Stimulated activated CD8-positive, alpha-beta memory T cell treated with anti-CD3 and anti-CD28 coated beads, Interleukin-12 subunit alpha, Interleukin-12 subunit beta, amount 100 ng/mL, for 1 hour (primary cell): ENCODE data around the gene MAML3.

Source experiments
- DNase-seq: peaks from one replicate; pipeline ENCODE4 v3.0.0-alpha.2; 2020; ENCODE audit warnings: low read depth

The MAML3 gene

GRCh38 chr4:140153718-140154571 lies at the start of gene MAML3:
TSS of gene MAML3 (minus strand) at chr4:140154184. CDS start at chr4:140153327, 857 bp downstream.
- DNase-seq, result peak; percentile 61

- no peak for DNase-seq
Observed at GRCh38 chr4:140198942-140199341, 45.0 kb upstream of the MAML3 start.

- DNase-seq, result no peak
Observed at GRCh38 chr4:140195806-140196205, 41.8 kb upstream of the MAML3 start.

GRCh38 chr4:140189805-140190204 lies 35.8 kb upstream of the MAML3 start:
- no peak for DNase-seq

GRCh38 chr4:140188975-140189374 lies 35.0 kb upstream of the MAML3 start:
- no peak for DNase-seq

GRCh38 chr4:140187316-140187695 lies 33.3 kb upstream of the MAML3 start:
- DNase-seq, result no peak

GRCh38 chr4:140186651-140187315 lies 32.8 kb upstream of the MAML3 start:
- DNase-seq, result no peak

- no peak for DNase-seq
Observed at GRCh38 chr4:140186082-140186438, 32.1 kb upstream of the MAML3 start.

- no peak for DNase-seq
Observed at GRCh38 chr4:140185412-140186081, 31.6 kb upstream of the MAML3 start.

- DNase-seq, result no peak
Observed at GRCh38 chr4:140183270-140183669, 29.3 kb upstream of the MAML3 start.

GRCh38 chr4:140180577-140180976 lies 26.6 kb upstream of the MAML3 start:
- no peak for DNase-seq

- no peak for DNase-seq
Observed at GRCh38 chr4:140176735-140177134, 22.8 kb upstream of the MAML3 start.

GRCh38 chr4:140174543-140174942 lies 20.6 kb upstream of the MAML3 start:
- DNase-seq, result no peak

- no peak for DNase-seq
Observed at GRCh38 chr4:140172960-140173359, 19.0 kb upstream of the MAML3 start.

- no peak for DNase-seq
Observed at GRCh38 chr4:140170299-140170698, 16.3 kb upstream of the MAML3 start.

- DNase-seq, result no peak
Observed at GRCh38 chr4:140168936-140169335, 15.0 kb upstream of the MAML3 start.

- no peak for DNase-seq
Observed at GRCh38 chr4:140168474-140168873, 14.5 kb upstream of the MAML3 start.

GRCh38 chr4:140163029-140163810 lies 9.2 kb upstream of the MAML3 start:
- no peak for DNase-seq

GRCh38 chr4:140162596-140162995 lies 8.6 kb upstream of the MAML3 start:
- no peak for DNase-seq

GRCh38 chr4:140158365-140159030 lies 4.5 kb upstream of the MAML3 start:
- no peak for DNase-seq

GRCh38 chr4:140157341-140157740 lies 3.4 kb upstream of the MAML3 start:
- no peak for DNase-seq
